Muscle of leg (tissue), 11 donors: ENCODE results near the gene ATXN2. TPM values are rescaled to one million over a fixed set of nuclear protein-coding genes. Genes with fewer than 3 reads are reported as not detected.
"Not testable (repeated sequence)": the region's sequence is repeated elsewhere in the genome, so short reads cannot be mapped to it uniquely, and the experiment has no call there.

Experiments used
- DNase-seq: peaks from one replicate; pipeline ENCODE4 v3.0.0; 2013
- H3K27ac ChIP-seq: one replicate; pipeline ENCODE4 v1.5.1; 2013; ENCODE audit warnings: mild to moderate bottlenecking, low read length, control low read depth
- H3K27me3 ChIP-seq: one replicate; pipeline ENCODE4 v1.6.1; 2013; ENCODE audit warnings: low read length; ENCODE audit not compliant: control insufficient read depth, insufficient read depth
- H3K36me3 ChIP-seq: one replicate; pipeline ENCODE4 v1.6.1; 2013; ENCODE audit warnings: low read length; ENCODE audit not compliant: control insufficient read depth, insufficient read depth
- H3K4me1 ChIP-seq: one replicate; pipeline ENCODE4 v1.6.1; 2013; ENCODE audit warnings: low read length; ENCODE audit not compliant: control insufficient read depth, insufficient read depth
- H3K4me3 ChIP-seq: one replicate; pipeline ENCODE4 v1.5.1; 2013; ENCODE audit warnings: low read length, control low read depth
- H3K9me3 ChIP-seq: replicated peaks from 2 replicates; pipeline ENCODE4 v1.6.1; 2013; ENCODE audit warnings: low read depth, low read length; ENCODE audit not compliant: control insufficient read depth
- WGBS: methylation state at CpG from one replicate; pipeline ENCODE4 v1.1.5; 2013; ENCODE audit warnings: missing lambda C conversion rate; ENCODE audit not compliant: insufficient coverage; 5-methylcytosine and 5-hydroxymethylcytosine counted together
- polyA plus RNA-seq, 8 donors: library from polyadenylated mRNA; unstranded; fragments of 120-200 nt; gene quantifications; one replicate each; pipeline versions ENCODE4 v1.2.1 to v1.2.3, GENCODE V29; 2013; ENCODE audit warnings: inconsistent platforms in 1 of 8, low replicate concordance in 1 of 8; ENCODE audit not compliant: insufficient read length in 8 of 8, insufficient read depth in 1 of 8
- total RNA-seq: library from RNA; stranded (reverse); fragments of 120-200 nt; gene quantifications from one replicate; pipeline ENCODE4 v1.2.4, GENCODE V29; 2013

Gene ATXN2
- total and polyA plus RNA-seq, 9 donors = 32.3 to 60.2 (median 50.0) TPM

GRCh38 chr12:111556676-111557075 is 42.4 kb downstream of the ATXN2 start:
- Histone ChIP-seq H3K27ac (no peak overlapping the region), H3K36me3 (no peaks in the 10 kb centered on the region), H3K27me3 (no peaks in the 10 kb centered on the region), H3K9me3 (no peaks in the 10 kb centered on the region), H3K4me3 (no peak overlapping the region), H3K4me1 (no peaks in the 10 kb centered on the region)
- DNase-seq = no peak
- WGBS = no CpG with 5 or more reads among the region's 6 CpGs

DNA sequence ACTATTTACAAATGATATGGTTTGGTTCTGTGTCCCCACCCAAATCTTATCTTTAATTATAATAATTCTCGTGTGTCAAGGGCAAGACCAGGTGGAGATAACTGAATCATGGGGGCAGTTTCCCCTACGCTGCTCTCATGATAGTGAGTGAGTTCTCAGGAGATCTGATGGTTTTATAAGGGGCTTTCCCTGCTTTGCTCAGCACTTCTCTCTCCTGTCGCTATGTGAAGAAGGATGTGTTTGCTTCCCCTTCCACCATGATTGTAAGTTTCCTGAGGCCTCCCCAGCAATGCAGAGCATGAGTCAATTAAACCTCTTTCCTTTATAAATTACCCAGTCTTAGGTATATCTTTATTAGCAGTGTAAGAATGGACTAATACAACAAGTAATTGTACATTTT is 43.8 kb downstream of the ATXN2 start:
- not testable (repeated sequence) for DNase-seq

DNA sequence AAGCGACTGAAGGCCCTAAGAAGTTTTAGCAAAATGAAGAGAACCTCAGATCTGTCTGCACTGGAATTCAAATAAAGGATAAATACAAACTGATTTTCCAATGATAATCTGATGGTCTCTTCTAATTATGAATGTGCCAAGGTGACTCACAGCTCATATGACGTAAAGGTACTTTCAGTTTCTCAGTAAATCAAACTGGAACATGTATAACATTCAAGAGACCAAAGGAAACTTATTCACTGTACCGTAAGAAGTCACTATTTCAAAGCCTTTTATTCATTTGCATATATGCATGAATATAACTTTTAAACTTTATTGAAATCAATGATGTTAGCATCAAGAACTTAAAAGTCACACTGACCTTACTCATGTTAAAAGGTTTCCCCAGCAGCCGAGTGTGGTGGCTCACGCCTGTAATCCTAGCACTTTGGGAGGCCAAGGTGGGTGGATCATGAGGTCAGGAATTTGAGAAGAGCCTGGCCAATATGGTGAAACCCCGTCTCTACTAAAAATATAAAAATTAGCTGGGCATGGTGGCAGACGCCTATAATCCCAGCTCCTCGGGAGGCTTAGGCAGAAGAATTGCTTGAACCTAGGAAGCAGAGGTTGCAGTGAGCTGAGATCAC is 52.2 kb downstream of the ATXN2 start:
- H3K27me3 ChIP-seq = no peaks in the 10 kb centered on the region
- no peak overlapping the region for H3K27ac ChIP-seq
- no peak for DNase-seq
- H3K9me3 ChIP-seq = no peaks in the 10 kb centered on the region
- 96% methylated on average over 2 of the region's 8 CpGs for WGBS
- peaks cover 27% of the 10 kb centered on the region for H3K36me3 ChIP-seq
- H3K4me1 ChIP-seq = no peaks in the 10 kb centered on the region
- H3K4me3 ChIP-seq = no peak overlapping the region

More for the DNA sequence above, 43.8 kb downstream of the ATXN2 start:
- H3K36me3 ChIP-seq, H3K27me3 ChIP-seq, H3K4me3 ChIP-seq, H3K9me3 ChIP-seq, H3K4me1 ChIP-seq, H3K27ac ChIP-seq: not testable (repeated sequence)
- WGBS = no CpG with 5 or more reads among the region's 3 CpGs

- H3K36me3 ChIP-seq = peaks cover 27% of the 10 kb centered on the region
- H3K27ac ChIP-seq = no peak overlapping the region
- no peaks in the 10 kb centered on the region for H3K27me3 ChIP-seq
- no peaks in the 10 kb centered on the region for H3K4me1 ChIP-seq
- H3K4me3 ChIP-seq = no peak overlapping the region
- DNase-seq = peak; percentile 29
- 100% methylated on average over 1 of the region's 2 CpGs for WGBS
- H3K9me3 ChIP-seq = no peaks in the 10 kb centered on the region
Measured at GRCh38 chr12:111546171-111546570, 52.9 kb downstream of the ATXN2 start.

DNA sequence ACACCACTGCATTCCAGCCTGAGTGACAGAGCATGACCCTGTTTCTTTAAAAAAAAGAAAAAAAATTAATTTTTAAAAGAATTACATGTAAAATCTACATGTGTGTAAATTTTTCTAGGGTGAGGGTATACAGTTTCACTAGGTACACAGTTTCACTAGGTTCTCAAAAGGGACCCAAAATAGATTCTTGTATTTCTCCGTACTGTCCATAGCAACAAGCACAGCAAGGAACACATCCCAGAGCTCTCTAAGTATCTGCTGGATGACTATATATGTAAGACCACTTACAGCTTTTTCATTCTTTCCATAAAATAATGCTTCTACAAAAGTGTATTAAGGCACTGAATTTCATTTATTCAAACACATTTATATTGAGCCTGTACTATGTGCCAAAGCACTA is 55.1 kb downstream of the ATXN2 start:
- Histone ChIP-seq H3K27ac (no peak overlapping the region), H3K36me3 (peaks cover 27% of the 10 kb centered on the region), H3K4me3 (no peak overlapping the region), H3K4me1 (no peaks in the 10 kb centered on the region), H3K27me3 (no peaks in the 10 kb centered on the region), H3K9me3 (no peaks in the 10 kb centered on the region)
- no CpG with 5 or more reads among the region's 1 CpG for WGBS
- DNase-seq = no peak

DNA sequence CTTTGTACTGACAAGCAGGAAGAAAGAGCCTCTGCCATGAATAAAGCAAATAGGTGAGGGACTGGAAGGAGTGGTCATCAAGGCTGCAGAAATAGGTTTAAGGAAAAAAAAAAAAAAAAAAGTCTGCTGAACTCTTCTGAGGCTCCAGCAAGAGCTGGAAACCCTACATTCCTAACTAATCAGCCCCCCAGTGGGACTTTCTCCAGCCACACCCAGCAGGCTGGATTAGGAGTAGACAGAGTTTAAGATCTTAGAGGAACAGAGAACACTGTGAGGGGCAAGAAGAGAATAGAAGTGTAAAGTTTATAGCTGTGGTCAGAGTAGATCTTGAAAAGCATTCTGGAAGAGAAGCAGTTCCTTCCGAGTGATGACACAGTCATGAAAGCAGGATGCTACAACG is 66.4 kb downstream of the ATXN2 start:
- H3K36me3 ChIP-seq = peaks cover 27% of the 10 kb centered on the region
- 75% methylated on average over 1 of the region's 2 CpGs for WGBS

GRCh38 chr12:111529424-111530368 is 69.4 kb downstream of the ATXN2 start:
- Histone ChIP-seq H3K27ac (no peak overlapping the region), H3K9me3 (no peaks in the 10 kb centered on the region), H3K4me1 (no peaks in the 10 kb centered on the region), H3K27me3 (no peaks in the 10 kb centered on the region), H3K36me3 (peaks cover 31% of the 10 kb centered on the region), H3K4me3 (no peak overlapping the region)
- peak; percentile 59 for DNase-seq
- 27% methylated on average over 4 of the region's 8 CpGs for whole genome bisulfite sequencing

More for the DNA sequence above, 66.4 kb downstream of the ATXN2 start:
- H3K27me3 ChIP-seq = no peaks in the 10 kb centered on the region
- no peaks in the 10 kb centered on the region for H3K9me3 ChIP-seq
- no peaks in the 10 kb centered on the region for H3K4me1 ChIP-seq
- DNase-seq = no peak
- no peak overlapping the region for H3K4me3 ChIP-seq
- no peak overlapping the region for H3K27ac ChIP-seq

- Histone ChIP-seq H3K4me1 (no peaks in the 10 kb centered on the region), H3K4me3 (no peak overlapping the region), H3K36me3 (peaks cover 40% of the 10 kb centered on the region), H3K27me3 (no peaks in the 10 kb centered on the region), H3K27ac (no peak overlapping the region), H3K9me3 (no peaks in the 10 kb centered on the region)
- no CpG with 5 or more reads among the region's 5 CpGs for WGBS
- DNase-seq = no peak
Measured at GRCh38 chr12:111523587-111524167, 75.4 kb downstream of the ATXN2 start.

DNA sequence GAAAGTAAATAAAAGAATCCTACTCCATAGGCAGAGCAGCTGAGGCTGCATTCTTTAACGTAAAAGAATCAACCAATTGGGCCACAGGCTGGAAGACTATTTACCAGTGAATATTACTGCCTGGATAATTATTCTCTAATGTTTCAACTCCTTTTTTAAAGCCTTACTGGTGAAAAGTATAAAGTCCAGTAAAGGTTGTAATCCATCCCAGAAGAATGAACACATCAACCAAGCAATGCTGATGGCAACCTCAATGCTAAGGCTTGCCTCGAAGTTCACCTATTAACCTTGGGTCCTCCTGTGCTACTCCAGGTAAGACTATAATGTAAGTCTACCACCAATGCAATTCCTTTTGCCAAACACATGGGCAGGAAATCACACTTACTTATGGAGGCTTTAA is 77.3 kb downstream of the ATXN2 start:
- no CpG with 5 or more reads among the region's 2 CpGs for WGBS
- H3K27ac ChIP-seq = no peak overlapping the region
- no peaks in the 10 kb centered on the region for H3K9me3 ChIP-seq
- no peaks in the 10 kb centered on the region for H3K4me1 ChIP-seq
- no peak overlapping the region for H3K4me3 ChIP-seq
- H3K27me3 ChIP-seq = no peaks in the 10 kb centered on the region
- peaks cover 33% of the 10 kb centered on the region for H3K36me3 ChIP-seq
- DNase-seq = no peak

DNA sequence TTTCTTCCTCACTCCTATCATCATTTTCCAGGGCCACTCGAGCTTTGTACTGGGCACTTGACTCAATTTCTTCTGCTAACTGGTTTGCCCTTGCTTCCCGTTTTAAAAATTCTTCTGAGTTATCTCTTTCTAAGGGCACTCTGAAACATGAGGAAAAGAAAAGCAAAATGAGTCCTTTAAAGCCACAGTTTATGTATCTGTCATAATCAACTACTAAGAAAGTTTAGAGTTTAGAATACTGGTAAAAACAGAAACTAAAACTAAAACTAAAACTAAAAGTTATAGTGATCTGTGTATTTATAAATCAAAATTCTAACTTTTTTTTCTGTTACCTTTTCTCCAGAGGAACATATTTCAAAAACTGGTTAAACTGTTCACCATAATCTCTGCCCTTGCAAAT is 79.2 kb downstream of the ATXN2 start:
- DNase-seq = no peak
- H3K27me3 ChIP-seq = no peaks in the 10 kb centered on the region
- H3K4me1 ChIP-seq = no peaks in the 10 kb centered on the region
- WGBS = 100% methylated on average over 2 of the region's 2 CpGs
- H3K36me3 ChIP-seq = peaks cover 34% of the 10 kb centered on the region
- no peak overlapping the region for H3K27ac ChIP-seq
- H3K4me3 ChIP-seq = no peak overlapping the region
- H3K9me3 ChIP-seq = no peaks in the 10 kb centered on the region
